ENCODE data around the gene CALML5.
A peak's percentile ranks its signal among the peaks of the same experiment; 100 is the strongest.

The CALML5 gene

DNA sequence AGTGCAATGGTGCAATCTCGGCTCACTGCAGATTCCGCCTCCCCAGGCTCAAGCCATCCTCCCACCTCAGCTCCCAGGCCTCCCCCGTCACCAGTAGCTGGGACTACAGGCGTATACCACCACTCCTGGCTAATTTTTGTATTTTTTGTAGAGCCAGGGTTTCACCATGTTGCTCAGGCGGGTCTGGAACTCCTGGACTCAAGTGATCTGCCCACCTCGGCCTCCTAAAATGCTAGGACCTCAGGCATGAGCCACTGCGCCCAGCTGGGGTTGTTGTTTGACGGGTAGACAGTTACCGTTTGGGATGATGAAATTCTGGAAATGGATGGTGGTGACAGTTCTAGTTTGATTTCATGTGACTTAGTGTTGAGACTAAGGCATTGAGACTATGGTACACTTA lies 40.7 kb upstream of the CALML5 start:
- Histone ChIP-seq H3K56ac (ENCODE audit: low read length) (no peak overlapping the region), H3K9ac (ENCODE audit: low read length) (no peak overlapping the region), H3K4me2 (ENCODE audit: low read length) (no peak overlapping the region), H3K4ac (ENCODE audit: low read depth, low read length) (no peak overlapping the region), H2BK5ac (ENCODE audit: low read length) (no peak overlapping the region), H2BK15ac (replicated peaks; ENCODE audit: low read depth) (no peak overlapping the region), H2BK120ac (ENCODE audit: low read depth, low read length) (no peak overlapping the region), H4K8ac (ENCODE audit: low read depth, low read length) (no peak overlapping the region), H3K4me1 (ENCODE audit: control insufficient read depth, low read depth, low read length) (no peaks in the 10 kb centered on the region), H3K18ac (ENCODE audit: low read length) (no peak overlapping the region), H3K23ac (ENCODE audit: low read length) (no peak overlapping the region), H3K27me3 (ENCODE audit: insufficient read depth, low read length, poor library complexity) (no peaks in the 10 kb centered on the region), H3K4me3 (ENCODE audit: low read length) (no peak overlapping the region), H4K5ac (ENCODE audit: low read length) (no peak overlapping the region), H3K79me1 (ENCODE audit: low read length) (no peaks in the 10 kb centered on the region), H3K36me3 (ENCODE audit: control insufficient read depth, insufficient read depth, low read length) (no peaks in the 10 kb centered on the region), H3K79me2 (ENCODE audit: control insufficient read depth, insufficient read depth, low read length) (no peaks in the 10 kb centered on the region), H3K27ac (ENCODE audit: low read depth, low read length) (no peak overlapping the region), H2AK5ac (ENCODE audit: low read length) (no peak overlapping the region)
- WGBS (ENCODE audit: extremely low coverage, insufficient coverage, low lambda C conversion rate): no CpG with 5 or more reads among the region's 9 CpGs
- no peak for DNase-seq

GRCh38 chr10:5538892-5539651 lies 39.7 kb upstream of the CALML5 start:
- Histone ChIP-seq H4K5ac (ENCODE audit: low read length) (no peak overlapping the region), H3K4ac (ENCODE audit: low read depth, low read length) (no peak overlapping the region), H3K23ac (ENCODE audit: low read length) (no peak overlapping the region), H3K79me2 (ENCODE audit: control insufficient read depth, insufficient read depth, low read length) (no peaks in the 10 kb centered on the region), H2BK120ac (ENCODE audit: low read depth, low read length) (no peak overlapping the region), H2AK5ac (ENCODE audit: low read length) (no peak overlapping the region), H3K9ac (ENCODE audit: low read length) (no peak overlapping the region), H3K79me1 (ENCODE audit: low read length) (no peaks in the 10 kb centered on the region), H3K18ac (ENCODE audit: low read length) (no peak overlapping the region), H2BK5ac (ENCODE audit: low read length) (no peak overlapping the region), H3K4me1 (ENCODE audit: control insufficient read depth, low read depth, low read length) (no peaks in the 10 kb centered on the region), H2BK15ac (replicated peaks; ENCODE audit: low read depth) (no peak overlapping the region), H4K8ac (ENCODE audit: low read depth, low read length) (no peak overlapping the region), H3K27ac (ENCODE audit: low read depth, low read length) (peak overlapping the region; percentile 1), H3K27me3 (ENCODE audit: insufficient read depth, low read length, poor library complexity) (no peaks in the 10 kb centered on the region), H3K36me3 (ENCODE audit: control insufficient read depth, insufficient read depth, low read length) (no peaks in the 10 kb centered on the region), H3K4me2 (ENCODE audit: low read length) (no peak overlapping the region), H3K56ac (ENCODE audit: low read length) (no peak overlapping the region), H3K4me3 (ENCODE audit: low read length) (no peak overlapping the region)
- WGBS (ENCODE audit: extremely low coverage, insufficient coverage, low lambda C conversion rate): no CpG with 5 or more reads among the region's 19 CpGs
- no peak for DNase-seq

- H3K27me3 ChIP-seq (ENCODE audit: insufficient read depth, low read length, poor library complexity): no peaks in the 10 kb centered on the region
- H3K9ac ChIP-seq (ENCODE audit: low read length): no peak overlapping the region
- H2AK5ac ChIP-seq (ENCODE audit: low read length): no peak overlapping the region
- no CpG with 5 or more reads among the region's 9 CpGs for WGBS (ENCODE audit: extremely low coverage, insufficient coverage, low lambda C conversion rate)
- no peak overlapping the region for H3K4ac ChIP-seq (ENCODE audit: low read depth, low read length)
- H3K23ac ChIP-seq (ENCODE audit: low read length): no peak overlapping the region
- H3K4me2 ChIP-seq (ENCODE audit: low read length): no peak overlapping the region
- no peak overlapping the region for H2BK120ac ChIP-seq (ENCODE audit: low read depth, low read length)
- H3K4me3 ChIP-seq (ENCODE audit: low read length): no peak overlapping the region
- no peaks in the 10 kb centered on the region for H3K36me3 ChIP-seq (ENCODE audit: control insufficient read depth, insufficient read depth, low read length)
- H4K8ac ChIP-seq (ENCODE audit: low read depth, low read length): no peak overlapping the region
- no peak overlapping the region for H2BK5ac ChIP-seq (ENCODE audit: low read length)
- peak; percentile 64 for DNase-seq
- H3K27ac ChIP-seq (ENCODE audit: low read depth, low read length): no peak overlapping the region
- no peak overlapping the region for H3K18ac ChIP-seq (ENCODE audit: low read length)
- H2BK15ac ChIP-seq (replicated peaks; ENCODE audit: low read depth): no peak overlapping the region
- no peak overlapping the region for H3K56ac ChIP-seq (ENCODE audit: low read length)
- H4K5ac ChIP-seq (ENCODE audit: low read length): no peak overlapping the region
- no peaks in the 10 kb centered on the region for H3K79me2 ChIP-seq (ENCODE audit: control insufficient read depth, insufficient read depth, low read length)
- H3K4me1 ChIP-seq (ENCODE audit: control insufficient read depth, low read depth, low read length): no peaks in the 10 kb centered on the region
- H3K79me1 ChIP-seq (ENCODE audit: low read length): no peaks in the 10 kb centered on the region
Measured at GRCh38 chr10:5538446-5538845, 39.1 kb upstream of the CALML5 start.

GRCh38 chr10:5537684-5538083 lies 38.3 kb upstream of the CALML5 start:
- H4K5ac ChIP-seq (ENCODE audit: low read length): peak overlapping the region; percentile 56
- H3K9ac ChIP-seq (ENCODE audit: low read length): no peak overlapping the region
- H2BK120ac ChIP-seq (ENCODE audit: low read depth, low read length): no peak overlapping the region
- no peaks in the 10 kb centered on the region for H3K27me3 ChIP-seq (ENCODE audit: insufficient read depth, low read length, poor library complexity)
- no peak overlapping the region for H2BK15ac ChIP-seq (replicated peaks; ENCODE audit: low read depth)
- no peak overlapping the region for H2BK5ac ChIP-seq (ENCODE audit: low read length)
- no peaks in the 10 kb centered on the region for H3K79me1 ChIP-seq (ENCODE audit: low read length)
- DNase-seq: no peak
- H3K36me3 ChIP-seq (ENCODE audit: control insufficient read depth, insufficient read depth, low read length): no peaks in the 10 kb centered on the region
- no peak overlapping the region for H2AK5ac ChIP-seq (ENCODE audit: low read length)
- no peaks in the 10 kb centered on the region for H3K4me1 ChIP-seq (ENCODE audit: control insufficient read depth, low read depth, low read length)
- no peak overlapping the region for H4K8ac ChIP-seq (ENCODE audit: low read depth, low read length)
- H3K56ac ChIP-seq (ENCODE audit: low read length): no peak overlapping the region
- H3K4me2 ChIP-seq (ENCODE audit: low read length): no peak overlapping the region
- H3K27ac ChIP-seq (ENCODE audit: low read depth, low read length): no peak overlapping the region
- H3K23ac ChIP-seq (ENCODE audit: low read length): no peak overlapping the region
- no peaks in the 10 kb centered on the region for H3K79me2 ChIP-seq (ENCODE audit: control insufficient read depth, insufficient read depth, low read length)
- no peak overlapping the region for H3K4me3 ChIP-seq (ENCODE audit: low read length)
- H3K4ac ChIP-seq (ENCODE audit: low read depth, low read length): no peak overlapping the region
- H3K18ac ChIP-seq (ENCODE audit: low read length): no peak overlapping the region
- no CpG with 5 or more reads among the region's 6 CpGs for WGBS (ENCODE audit: extremely low coverage, insufficient coverage, low lambda C conversion rate)

GRCh38 chr10:5536486-5537081 lies 37.2 kb upstream of the CALML5 start:
- H3K36me3 ChIP-seq (ENCODE audit: control insufficient read depth, insufficient read depth, low read length): no peaks in the 10 kb centered on the region
- H4K5ac ChIP-seq (ENCODE audit: low read length): no peak overlapping the region
- H3K23ac ChIP-seq (ENCODE audit: low read length): no peak overlapping the region
- H3K18ac ChIP-seq (ENCODE audit: low read length): no peak overlapping the region
- no peak overlapping the region for H3K27ac ChIP-seq (ENCODE audit: low read depth, low read length)
- H3K4me1 ChIP-seq (ENCODE audit: control insufficient read depth, low read depth, low read length): no peaks in the 10 kb centered on the region
- H2BK15ac ChIP-seq (replicated peaks; ENCODE audit: low read depth): no peak overlapping the region
- H3K9ac ChIP-seq (ENCODE audit: low read length): no peak overlapping the region
- no peak overlapping the region for H3K4me2 ChIP-seq (ENCODE audit: low read length)
- H3K79me1 ChIP-seq (ENCODE audit: low read length): no peaks in the 10 kb centered on the region
- WGBS (ENCODE audit: extremely low coverage, insufficient coverage, low lambda C conversion rate): no CpG with 5 or more reads among the region's 7 CpGs
- H3K4me3 ChIP-seq (ENCODE audit: low read length): no peak overlapping the region
- no peak overlapping the region for H2AK5ac ChIP-seq (ENCODE audit: low read length)
- H3K79me2 ChIP-seq (ENCODE audit: control insufficient read depth, insufficient read depth, low read length): no peaks in the 10 kb centered on the region
- DNase-seq: no peak
- no peaks in the 10 kb centered on the region for H3K27me3 ChIP-seq (ENCODE audit: insufficient read depth, low read length, poor library complexity)
- no peak overlapping the region for H2BK120ac ChIP-seq (ENCODE audit: low read depth, low read length)
- H3K56ac ChIP-seq (ENCODE audit: low read length): no peak overlapping the region
- no peak overlapping the region for H3K4ac ChIP-seq (ENCODE audit: low read depth, low read length)
- H2BK5ac ChIP-seq (ENCODE audit: low read length): no peak overlapping the region
- H4K8ac ChIP-seq (ENCODE audit: low read depth, low read length): no peak overlapping the region
